Measurements from ENCODE around the gene CNTNAP5.

DNA sequence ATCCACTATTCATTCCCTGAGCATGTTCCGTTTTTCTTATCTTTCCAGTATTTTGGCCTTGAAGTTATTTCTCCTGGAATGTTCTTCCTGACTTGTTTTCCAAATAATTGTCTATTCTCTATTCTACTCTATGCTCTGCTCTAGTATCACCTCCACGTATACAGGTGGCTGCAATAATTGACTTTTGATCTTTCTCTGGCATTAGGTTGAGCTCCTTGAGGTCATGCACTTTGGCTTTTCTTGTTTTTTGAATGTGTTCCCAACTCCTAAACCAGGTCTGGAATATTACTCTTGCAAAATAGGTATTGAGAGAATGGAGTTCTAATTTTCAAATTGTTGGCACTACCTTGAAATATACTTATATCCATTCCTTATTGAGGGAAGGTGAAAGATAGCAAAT, 550.4 kb downstream of the CNTNAP5 start:
- TF ChIP-seq CTCF (IDR thresholded peaks at IDR 0.05) (no peak), POLR2A (IDR thresholded peaks at IDR 0.05) (no peak), EP300 (IDR thresholded peaks at IDR 0.05; ENCODE audit: low read depth) (no peak)
